Measurements from ENCODE around the gene FBXL14. TPM values are rescaled to one million over a fixed set of nuclear protein-coding genes. Genes with fewer than 3 reads are reported as not detected.

The FBXL14 gene
- total RNA-seq, 2 experiments from 2014 or later, result 18.4 to 18.8 TPM

Other genes starting within 250 kb of the FBXL14 start
- under 1 TPM; 0.08 to 0.19 TPM for gene WNT5B, start 34.6 kb upstream of the FBXL14 start, total RNA-seq
- 10 to 100 TPM; 59.8 to 62.9 TPM for gene ADIPOR2, start 96.5 kb upstream of the FBXL14 start, total RNA-seq
- not detected for gene LRTM2, start 226.0 kb upstream of the FBXL14 start, total RNA-seq